PC-3 (cell line): ENCODE results near the gene MYH14.

Experiments used
- EZH2 ChIP-seq: fragments of 300-600 bp; sonication (generic); IDR thresholded peaks from one replicate; pipeline ENCODE4 v1.6.1; 2017; ENCODE audit warnings: antibody characterized with exemption, mild to moderate bottlenecking, low read length; ENCODE audit not compliant: unreplicated experiment
- EZH2phosphoT487 ChIP-seq: fragments of 300-600 bp; sonication (generic); IDR thresholded peaks from 2 replicates; pipeline ENCODE4 v1.6.1; 2018; ENCODE audit warnings: mild to moderate bottlenecking, antibody characterized with exemption, low read length, borderline replicate concordance
- TF ChIP-seq, protein P1 (sequence below): fragments of 300-600 bp; sonication (generic); conservative IDR thresholded peaks from 2 replicates; pipeline ENCODE4 v1.5.1; 2017; ENCODE audit warnings: antibody characterized with exemption, low read depth, mild to moderate bottlenecking, low read length

- TF ChIP-seq, protein P1, sequence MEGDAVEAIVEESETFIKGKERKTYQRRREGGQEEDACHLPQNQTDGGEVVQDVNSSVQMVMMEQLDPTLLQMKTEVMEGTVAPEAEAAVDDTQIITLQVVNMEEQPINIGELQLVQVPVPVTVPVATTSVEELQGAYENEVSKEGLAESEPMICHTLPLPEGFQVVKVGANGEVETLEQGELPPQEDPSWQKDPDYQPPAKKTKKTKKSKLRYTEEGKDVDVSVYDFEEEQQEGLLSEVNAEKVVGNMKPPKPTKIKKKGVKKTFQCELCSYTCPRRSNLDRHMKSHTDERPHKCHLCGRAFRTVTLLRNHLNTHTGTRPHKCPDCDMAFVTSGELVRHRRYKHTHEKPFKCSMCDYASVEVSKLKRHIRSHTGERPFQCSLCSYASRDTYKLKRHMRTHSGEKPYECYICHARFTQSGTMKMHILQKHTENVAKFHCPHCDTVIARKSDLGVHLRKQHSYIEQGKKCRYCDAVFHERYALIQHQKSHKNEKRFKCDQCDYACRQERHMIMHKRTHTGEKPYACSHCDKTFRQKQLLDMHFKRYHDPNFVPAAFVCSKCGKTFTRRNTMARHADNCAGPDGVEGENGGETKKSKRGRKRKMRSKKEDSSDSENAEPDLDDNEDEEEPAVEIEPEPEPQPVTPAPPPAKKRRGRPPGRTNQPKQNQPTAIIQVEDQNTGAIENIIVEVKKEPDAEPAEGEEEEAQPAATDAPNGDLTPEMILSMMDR: no peak
- TF ChIP-seq EZH2phosphoT487 (no peak), EZH2 (no peak)
Measured at GRCh38 chr19:50314724-50315708, 111.6 kb downstream of the MYH14 start.
